ENCODE data around the gene A1CF. TPM values are rescaled to one million over a fixed set of nuclear protein-coding genes. Genes with fewer than 3 reads are reported as not detected.
"Not testable (repeated sequence)": the region's sequence is repeated elsewhere in the genome, so short reads cannot be mapped to it uniquely, and the experiment has no call there.

Gene A1CF
- polyA plus RNA-seq, 2 of the 4 experiments (the other 2 are of a cell fraction) = 0.25 to 0.80 TPM

DNA sequence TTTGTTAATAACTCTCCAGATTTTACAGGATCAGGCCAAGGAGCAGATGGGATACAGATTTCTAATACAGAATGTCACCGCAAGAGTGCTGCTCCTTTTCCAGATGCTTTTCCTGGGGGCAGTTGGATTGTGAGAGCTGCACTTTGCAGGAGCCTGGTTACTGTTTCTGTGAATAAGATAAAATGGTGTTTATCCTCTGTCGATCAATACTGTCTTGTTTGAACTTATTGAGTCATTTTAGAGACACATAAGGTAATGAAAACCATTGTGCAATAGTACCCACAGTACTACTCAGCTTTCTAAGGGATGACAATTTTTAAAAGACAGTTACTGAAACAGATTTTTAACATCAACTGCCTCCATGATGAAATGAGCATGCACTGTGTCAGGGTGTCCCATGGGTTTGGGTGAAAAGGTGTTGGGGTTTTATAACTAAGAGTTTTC lies 2.9 kb downstream of the A1CF start:
- CTCF ChIA-PET = no interaction called here
- Histone ChIP-seq H3K9me3 (no peaks in the 10 kb centered on the region), H3K4me3 (no peak overlapping the region), H3K4me2 (no peak overlapping the region), H3K4me1 (0 out of 3 replicates have a peak, but pooled peaks cover 3% of the 10 kb centered on the region), H3K27ac (no peak overlapping the region)
- ATAC-seq = no peak
- POLR2A ChIA-PET = no interaction called here
- DNase-seq (ENCODE audit: low read depth in 1 of 2, low spot score in 1 of 2) = no peak
- WGBS (ENCODE audit: missing lambda C conversion rate) = 29% methylated on average over 2 of the region's 2 CpGs
- TF ChIP-seq, protein P1, sequence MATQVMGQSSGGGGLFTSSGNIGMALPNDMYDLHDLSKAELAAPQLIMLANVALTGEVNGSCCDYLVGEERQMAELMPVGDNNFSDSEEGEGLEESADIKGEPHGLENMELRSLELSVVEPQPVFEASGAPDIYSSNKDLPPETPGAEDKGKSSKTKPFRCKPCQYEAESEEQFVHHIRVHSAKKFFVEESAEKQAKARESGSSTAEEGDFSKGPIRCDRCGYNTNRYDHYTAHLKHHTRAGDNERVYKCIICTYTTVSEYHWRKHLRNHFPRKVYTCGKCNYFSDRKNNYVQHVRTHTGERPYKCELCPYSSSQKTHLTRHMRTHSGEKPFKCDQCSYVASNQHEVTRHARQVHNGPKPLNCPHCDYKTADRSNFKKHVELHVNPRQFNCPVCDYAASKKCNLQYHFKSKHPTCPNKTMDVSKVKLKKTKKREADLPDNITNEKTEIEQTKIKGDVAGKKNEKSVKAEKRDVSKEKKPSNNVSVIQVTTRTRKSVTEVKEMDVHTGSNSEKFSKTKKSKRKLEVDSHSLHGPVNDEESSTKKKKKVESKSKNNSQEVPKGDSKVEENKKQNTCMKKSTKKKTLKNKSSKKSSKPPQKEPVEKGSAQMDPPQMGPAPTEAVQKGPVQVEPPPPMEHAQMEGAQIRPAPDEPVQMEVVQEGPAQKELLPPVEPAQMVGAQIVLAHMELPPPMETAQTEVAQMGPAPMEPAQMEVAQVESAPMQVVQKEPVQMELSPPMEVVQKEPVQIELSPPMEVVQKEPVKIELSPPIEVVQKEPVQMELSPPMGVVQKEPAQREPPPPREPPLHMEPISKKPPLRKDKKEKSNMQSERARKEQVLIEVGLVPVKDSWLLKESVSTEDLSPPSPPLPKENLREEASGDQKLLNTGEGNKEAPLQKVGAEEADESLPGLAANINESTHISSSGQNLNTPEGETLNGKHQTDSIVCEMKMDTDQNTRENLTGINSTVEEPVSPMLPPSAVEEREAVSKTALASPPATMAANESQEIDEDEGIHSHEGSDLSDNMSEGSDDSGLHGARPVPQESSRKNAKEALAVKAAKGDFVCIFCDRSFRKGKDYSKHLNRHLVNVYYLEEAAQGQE (IDR thresholded peaks at IDR 0.05) = no peak
- no peak for TF ChIP-seq EP300 (IDR thresholded peaks at IDR 0.05)
- no peak for TF ChIP-seq CBX8 (IDR thresholded peaks at IDR 0.05)
- TF ChIP-seq, protein P2, sequence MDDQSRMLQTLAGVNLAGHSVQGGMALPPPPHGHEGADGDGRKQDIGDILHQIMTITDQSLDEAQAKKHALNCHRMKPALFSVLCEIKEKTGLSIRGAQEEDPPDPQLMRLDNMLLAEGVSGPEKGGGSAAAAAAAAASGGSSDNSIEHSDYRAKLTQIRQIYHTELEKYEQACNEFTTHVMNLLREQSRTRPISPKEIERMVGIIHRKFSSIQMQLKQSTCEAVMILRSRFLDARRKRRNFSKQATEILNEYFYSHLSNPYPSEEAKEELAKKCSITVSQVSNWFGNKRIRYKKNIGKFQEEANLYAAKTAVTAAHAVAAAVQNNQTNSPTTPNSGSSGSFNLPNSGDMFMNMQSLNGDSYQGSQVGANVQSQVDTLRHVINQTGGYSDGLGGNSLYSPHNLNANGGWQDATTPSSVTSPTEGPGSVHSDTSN (IDR thresholded peaks at IDR 0.05) = no peak
- TF ChIP-seq, protein P3, sequence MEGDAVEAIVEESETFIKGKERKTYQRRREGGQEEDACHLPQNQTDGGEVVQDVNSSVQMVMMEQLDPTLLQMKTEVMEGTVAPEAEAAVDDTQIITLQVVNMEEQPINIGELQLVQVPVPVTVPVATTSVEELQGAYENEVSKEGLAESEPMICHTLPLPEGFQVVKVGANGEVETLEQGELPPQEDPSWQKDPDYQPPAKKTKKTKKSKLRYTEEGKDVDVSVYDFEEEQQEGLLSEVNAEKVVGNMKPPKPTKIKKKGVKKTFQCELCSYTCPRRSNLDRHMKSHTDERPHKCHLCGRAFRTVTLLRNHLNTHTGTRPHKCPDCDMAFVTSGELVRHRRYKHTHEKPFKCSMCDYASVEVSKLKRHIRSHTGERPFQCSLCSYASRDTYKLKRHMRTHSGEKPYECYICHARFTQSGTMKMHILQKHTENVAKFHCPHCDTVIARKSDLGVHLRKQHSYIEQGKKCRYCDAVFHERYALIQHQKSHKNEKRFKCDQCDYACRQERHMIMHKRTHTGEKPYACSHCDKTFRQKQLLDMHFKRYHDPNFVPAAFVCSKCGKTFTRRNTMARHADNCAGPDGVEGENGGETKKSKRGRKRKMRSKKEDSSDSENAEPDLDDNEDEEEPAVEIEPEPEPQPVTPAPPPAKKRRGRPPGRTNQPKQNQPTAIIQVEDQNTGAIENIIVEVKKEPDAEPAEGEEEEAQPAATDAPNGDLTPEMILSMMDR (IDR thresholded peaks at IDR 0.05) = no peak
- TF ChIP-seq SREBF2 (IDR thresholded peaks at IDR 0.05) = no peak
- TF ChIP-seq CEBPB (IDR thresholded peaks at IDR 0.05) = no peak
- TF ChIP-seq HDAC2 (IDR thresholded peaks at IDR 0.05) = no peak
- no peak for FAIRE-seq

DNA sequence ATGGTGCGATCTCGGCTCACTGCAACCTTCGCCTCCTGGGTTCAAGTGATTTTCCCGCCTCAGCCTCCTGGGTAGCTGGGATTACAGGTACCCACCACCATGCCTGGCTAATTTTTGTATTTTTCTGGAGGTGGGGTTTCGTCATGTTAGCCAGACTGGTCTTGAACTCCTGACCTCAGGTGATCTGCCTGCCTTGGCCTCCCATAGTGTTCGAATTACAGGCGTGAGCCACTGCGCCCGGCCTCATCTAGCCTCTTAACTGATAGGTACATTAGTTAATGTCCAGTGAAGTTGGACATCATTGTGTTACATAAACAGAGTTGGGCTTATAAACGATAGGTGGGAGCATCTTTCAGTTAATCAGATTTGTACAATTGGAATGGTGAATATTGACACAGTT lies 4.4 kb downstream of the A1CF start:
- 70% methylated on average over 10 of the region's 10 CpGs for WGBS (ENCODE audit: missing lambda C conversion rate)
- H3K4me2 ChIP-seq; H3K4me3 ChIP-seq; H3K4me1 ChIP-seq; POLR2A ChIA-PET; CTCF ChIA-PET; ATAC-seq; DNase-seq (ENCODE audit: low read depth in 1 of 2, low spot score in 1 of 2); H3K27ac ChIP-seq; H3K9me3 ChIP-seq; FAIRE-seq: not testable (repeated sequence)

DNA sequence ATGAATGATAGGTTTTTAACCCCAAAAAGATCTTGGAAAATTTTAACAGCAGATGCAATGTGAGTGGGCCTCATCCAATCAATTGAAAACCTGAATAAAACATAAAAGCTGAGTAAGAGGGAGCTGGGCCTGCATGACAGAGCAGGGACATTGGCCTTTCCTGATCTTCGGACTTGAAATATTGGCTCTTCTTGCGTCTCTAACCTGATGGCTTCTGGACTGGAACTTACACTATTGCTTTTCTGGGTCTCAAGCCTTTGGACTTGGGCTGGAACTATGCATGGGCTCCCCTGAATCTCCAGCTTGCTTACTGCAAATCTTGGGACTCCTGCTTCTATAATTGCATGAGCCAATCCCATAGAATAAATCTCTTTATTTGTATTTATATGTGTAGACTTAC lies 9.0 kb downstream of the A1CF start:
- no peak overlapping the region for H3K27ac ChIP-seq
- no peaks in the 10 kb centered on the region for H3K9me3 ChIP-seq
- no peak for ATAC-seq
- no peaks in the 10 kb centered on the region for H3K4me1 ChIP-seq
- WGBS (ENCODE audit: missing lambda C conversion rate) = 71% methylated on average over 2 of the region's 2 CpGs
- ChIA-PET CTCF (no interaction called here), POLR2A (interaction anchor here (0.6 kb wide), 1 partner anchor 959 kb away, joined by 3 read pairs; no protein-coding TSS in a partner anchor)
- no peak for FAIRE-seq
- no peak overlapping the region for H3K4me3 ChIP-seq
- no peak for DNase-seq (ENCODE audit: low read depth in 1 of 2, low spot score in 1 of 2)
- TF ChIP-seq FOSB (CRISPR knock-in tag; IDR thresholded peaks at IDR 0.05) (no peak), NPAS2 (CRISPR knock-in tag; IDR thresholded peaks at IDR 0.05; ENCODE audit: borderline replicate concordance) (no peak), NR3C1 (IDR thresholded peaks at IDR 0.05) (no peak), HEYL (CRISPR knock-in tag; IDR thresholded peaks at IDR 0.05) (no peak), ESRRA (IDR thresholded peaks at IDR 0.05; ENCODE audit: borderline replicate concordance, low read length) (no peak), HDAC2 (IDR thresholded peaks at IDR 0.05) (no peak), FOSL2 (IDR thresholded peaks at IDR 0.05) (no peak), FOSL2 (CRISPR knock-in tag; IDR thresholded peaks at IDR 0.05) (no peak), MYC (IDR thresholded peaks at IDR 0.05; ENCODE audit: borderline replicate concordance, low read length) (no peak), MAZ (IDR thresholded peaks at IDR 0.05; ENCODE audit: borderline replicate concordance, low read depth, low read length) (no peak), RARB (CRISPR knock-in tag; IDR thresholded peaks at IDR 0.05) (no peak), ZFP36 (IDR thresholded peaks at IDR 0.05; ENCODE audit: borderline replicate concordance, partially characterized antibody) (no peak), NFE2L2 (conservative IDR thresholded peaks at IDR 0.05; ENCODE audit: low read length) (no peak)
- TF ChIP-seq, protein P4, sequence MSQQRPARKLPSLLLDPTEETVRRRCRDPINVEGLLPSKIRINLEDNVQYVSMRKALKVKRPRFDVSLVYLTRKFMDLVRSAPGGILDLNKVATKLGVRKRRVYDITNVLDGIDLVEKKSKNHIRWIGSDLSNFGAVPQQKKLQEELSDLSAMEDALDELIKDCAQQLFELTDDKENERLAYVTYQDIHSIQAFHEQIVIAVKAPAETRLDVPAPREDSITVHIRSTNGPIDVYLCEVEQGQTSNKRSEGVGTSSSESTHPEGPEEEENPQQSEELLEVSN (IDR thresholded peaks at IDR 0.05; ENCODE audit: borderline replicate concordance, low read depth) = no peak
- TF ChIP-seq, protein P5, sequence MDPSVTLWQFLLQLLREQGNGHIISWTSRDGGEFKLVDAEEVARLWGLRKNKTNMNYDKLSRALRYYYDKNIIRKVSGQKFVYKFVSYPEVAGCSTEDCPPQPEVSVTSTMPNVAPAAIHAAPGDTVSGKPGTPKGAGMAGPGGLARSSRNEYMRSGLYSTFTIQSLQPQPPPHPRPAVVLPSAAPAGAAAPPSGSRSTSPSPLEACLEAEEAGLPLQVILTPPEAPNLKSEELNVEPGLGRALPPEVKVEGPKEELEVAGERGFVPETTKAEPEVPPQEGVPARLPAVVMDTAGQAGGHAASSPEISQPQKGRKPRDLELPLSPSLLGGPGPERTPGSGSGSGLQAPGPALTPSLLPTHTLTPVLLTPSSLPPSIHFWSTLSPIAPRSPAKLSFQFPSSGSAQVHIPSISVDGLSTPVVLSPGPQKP (IDR thresholded peaks at IDR 0.05; ENCODE audit: low read depth, low read length) = no peak
- H3K4me2 ChIP-seq = no peak overlapping the region
